HCT116 (cell line): ENCODE measurements around the gene FAM53A. TPM values are rescaled to one million over a fixed set of nuclear protein-coding genes. Genes with fewer than 3 reads are reported as not detected.

ENCODE experiments used
- ATAC-seq: fragments of 200-7000 bp; cut with Tn5 transposase; 2 replicates; pipeline ENCODE4 v1.9.1; 2020; ENCODE audit warnings: mild to moderate bottlenecking, moderate library complexity
- BruUV-seq: library from RNA; stranded (reverse); fragments of 400-500 nt; replicated peaks from 2 replicates; lab custom pipeline; 2021; lab: Mats Ljungman, UMichigan
- CTCF ChIA-PET: fragments of 300-600 bp; sonication (Branson Sonifier 250); formaldehyde crosslinking; loops from one replicate; lab custom pipeline; 2021; ENCODE audit warnings: antibody characterized with exemption; lab: Charles Lee
- POLR2A ChIA-PET: fragments of 300-600, 350-600 bp; sonication (Branson Sonifier 250); formaldehyde crosslinking; loops from one replicate; lab custom pipeline; 2021; ENCODE audit warnings: antibody characterized with exemption; lab: Charles Lee
- RAD21 ChIA-PET, 2 experiments: fragments of 300-600 bp; sonication (Branson Sonifier 250); formaldehyde crosslinking; loops; one replicate each; lab custom pipeline; 2023; ENCODE audit warnings: low total read pairs in 2 of 2; ENCODE audit not compliant: uncharacterized antibody in 2 of 2, unreplicated experiment in 2 of 2, low non-redundant PET in 1 of 2; lab: Charles Lee
- DNase-seq: peaks from one replicate; pipeline ENCODE4 v3.0.0-alpha.2; 2010; ENCODE audit warnings: low read depth, low spot score
- H2AFZ ChIP-seq: fragments of 200-600 bp; shearing (Covaris generic), sonication (generic); 2 replicates; pipeline ENCODE4 v1.6.1; 2017; ENCODE audit warnings: low read depth, mixed run types, mixed read lengths, antibody characterized with exemption, low read length; ENCODE audit not compliant: poor library complexity, severe bottlenecking
- H3K27ac ChIP-seq: 2 replicates; pipeline ENCODE4 v1.5.1; 2012; ENCODE audit warnings: low read depth, low read length
- H3K27me3 ChIP-seq: fragments of 200-600 bp; sonication (generic); 2 replicates; pipeline ENCODE4 v1.6.1; 2016; ENCODE audit warnings: mixed run types, low read length, mixed read lengths; ENCODE audit not compliant: insufficient read depth
- H3K36me3 ChIP-seq, 2 experiments: fragments of 200-500 bp in 1 of 2; fragments of 200-600 bp in 1 of 2; sonication (Bioruptor generic) in 1 of 2; sonication (generic) in 1 of 2; 2 replicates each; pipeline versions ENCODE4 v1.5.1 to v1.6.1; 2014 to 2016; ENCODE audit warnings: low read length in 2 of 2, inconsistent platforms in 1 of 2, mixed read lengths in 1 of 2, mixed run types in 1 of 2; ENCODE audit not compliant: insufficient read depth in 2 of 2, control insufficient read depth in 1 of 2
- H3K4me1 ChIP-seq, 2 experiments: fragments of 200-600 bp in 1 of 2; sonication (generic) in 1 of 2; 2 replicates each; pipeline versions ENCODE4 v1.5.1 to v1.6.1; 2012 to 2017; ENCODE audit warnings: low read length in 2 of 2, inconsistent platforms in 1 of 2, mild to moderate bottlenecking in 1 of 2, mixed read lengths in 1 of 2, mixed run types in 1 of 2, moderate library complexity in 1 of 2; ENCODE audit not compliant: insufficient read depth in 2 of 2, control insufficient read depth in 1 of 2
- H3K4me2 ChIP-seq: fragments of 200-600 bp; sonication (generic); 2 replicates; pipeline ENCODE4 v1.6.1; 2017; ENCODE audit warnings: mixed run types, low read length, mixed read lengths
- H3K4me3 ChIP-seq, 2 experiments: fragments of 200-600 bp in 1 of 2; sonication (generic) in 1 of 2; replicated peaks in 1 of 2; 2 replicates each; pipeline ENCODE4 v1.5.1; 2011 to 2016; ENCODE audit warnings: low read length in 2 of 2, control low read depth in 1 of 2, low read depth in 1 of 2, mild to moderate bottlenecking in 1 of 2, mixed read lengths in 1 of 2, mixed run types in 1 of 2
- H3K79me2 ChIP-seq: fragments of 200-600 bp; sonication (generic); 2 replicates; pipeline ENCODE4 v1.6.1; 2017; ENCODE audit warnings: mild to moderate bottlenecking, mixed run types, low read length, moderate library complexity, mixed read lengths; ENCODE audit not compliant: insufficient read depth
- H3K9ac ChIP-seq: fragments of 200-600 bp; sonication (generic); 2 replicates; pipeline ENCODE4 v1.6.1; 2016; ENCODE audit warnings: low read length, mixed read lengths
- H3K9me2 ChIP-seq: fragments of 200-600 bp; sonication (generic), shearing (Covaris generic); 2 replicates; pipeline ENCODE4 v1.6.1; 2017; ENCODE audit warnings: mixed run types, mild to moderate bottlenecking, moderate library complexity; ENCODE audit not compliant: insufficient read depth
- H3K9me3 ChIP-seq, 2 experiments: fragments of 200-500 bp in 1 of 2; fragments of 200-600 bp in 1 of 2; sonication (Bioruptor generic) in 1 of 2; sonication (generic) in 1 of 2; 2 replicates each; pipeline ENCODE4 v1.6.1; 2014 to 2017; ENCODE audit warnings: low read length in 2 of 2, mixed read lengths in 2 of 2, inconsistent platforms in 1 of 2, low read depth in 1 of 2, mild to moderate bottlenecking in 1 of 2, mixed run types in 1 of 2, moderate library complexity in 1 of 2; ENCODE audit not compliant: control insufficient read depth in 1 of 2, insufficient read depth in 1 of 2
- H4K20me1 ChIP-seq: fragments of 200-600 bp; sonication (generic), shearing (Covaris generic); 2 replicates; pipeline ENCODE4 v1.6.1; 2017; ENCODE audit warnings: mixed run types, mild to moderate bottlenecking, moderate library complexity; ENCODE audit not compliant: insufficient read depth
- CTCF ChIP-seq, 3 experiments: fragments of 200-600 bp in 1 of 3; sonication (generic) in 1 of 3; IDR thresholded peaks in 2 of 3; conservative IDR thresholded peaks in 1 of 3; 2 replicates each; pipeline ENCODE4 v1.5.1; 2012 to 2017; ENCODE audit warnings: low read depth in 2 of 3, low read length in 2 of 3, antibody characterized with exemption in 1 of 3, borderline replicate concordance in 1 of 3, control low read depth in 1 of 3, mild to moderate bottlenecking in 1 of 3, mixed read lengths in 1 of 3, mixed run types in 1 of 3, moderate library complexity in 1 of 3; ENCODE audit not compliant: insufficient read depth in 1 of 3
- EZH2 ChIP-seq: fragments of 200-600 bp; sonication (generic); IDR thresholded peaks from 2 replicates; pipeline ENCODE4 v1.6.1; 2017; ENCODE audit warnings: antibody characterized with exemption, mixed run types
- REST ChIP-seq: IDR thresholded peaks from 2 replicates; pipeline ENCODE4 v1.6.1; 2012; ENCODE audit warnings: low read depth
- SRF ChIP-seq: IDR thresholded peaks from 2 replicates; pipeline ENCODE4 v1.6.1; 2012; ENCODE audit warnings: low read depth
- intact Hi-C: fragments of 100-400 bp; cut with micrococcal nuclease; formaldehyde crosslinking; loops from 2 replicates; pipeline ENCODE4 v1.10.0; 2022
- total RNA-seq: library from RNA; stranded (reverse); gene quantifications from one replicate; pipeline ENCODE4 v1.2.1, GENCODE V29; 2021; ENCODE audit not compliant: unreplicated experiment

FAM53A gene
- total RNA-seq, 1 experiment from 2014 or later, result 1.1 TPM

- Histone ChIP-seq H3K79me2 (peaks cover 57% of the 10 kb centered on the region), H3K9me3 (no peaks in the 10 kb centered on the region), H3K27ac (no peak overlapping the region), H3K36me3 (peaks cover 55 to 85% of the 10 kb centered on the region in 2 experiments), H3K9ac (no peak overlapping the region), H3K4me1 (no peaks in the 10 kb centered on the region), H3K9me2 (no peaks in the 10 kb centered on the region), H2AFZ (no peak overlapping the region), H3K27me3 (no peaks in the 10 kb centered on the region), H4K20me1 (peaks cover 13% of the 10 kb centered on the region; the same call in 1 of the 2 replicates), H3K4me3 (no peak overlapping the region), H3K4me2 (no peak overlapping the region)
- TF ChIP-seq REST (no peak), SRF (no peak), CTCF (IDR thresholded peaks at IDR 0.05 in 2 of 3, conservative IDR thresholded peaks at IDR 0.05 in 1 of 3; ENCODE audit: borderline replicate concordance in 1 of 3, insufficient read depth in 1 of 3, low read depth in 2 of 3, low read length in 2 of 3) (no peak), EZH2 (no peak)
- no peak for ATAC-seq
- POLR2A ChIA-PET, result no interaction called here
- intact Hi-C loops, result no loop called here
- RAD21 ChIA-PET, result no interaction called here
- no TSS peak for BruUV-seq
- DNase-seq, result no peak
- CTCF ChIA-PET, result no interaction called here
Measured at GRCh38 chr4:1695913-1696312, 11.8 kb upstream of the FAM53A start.
